SHP77 treated with DMSO at 0.1 percent for 48 hours (cell line): ENCODE data around the gene FLNC.
A peak's percentile ranks its signal among the peaks of the same experiment; 100 is the strongest.

Source experiments
- DNase-seq: peaks from one replicate; lab custom pipeline; 2025; lab: John Stamatoyannopoulos, UW

The FLNC gene

DNA sequence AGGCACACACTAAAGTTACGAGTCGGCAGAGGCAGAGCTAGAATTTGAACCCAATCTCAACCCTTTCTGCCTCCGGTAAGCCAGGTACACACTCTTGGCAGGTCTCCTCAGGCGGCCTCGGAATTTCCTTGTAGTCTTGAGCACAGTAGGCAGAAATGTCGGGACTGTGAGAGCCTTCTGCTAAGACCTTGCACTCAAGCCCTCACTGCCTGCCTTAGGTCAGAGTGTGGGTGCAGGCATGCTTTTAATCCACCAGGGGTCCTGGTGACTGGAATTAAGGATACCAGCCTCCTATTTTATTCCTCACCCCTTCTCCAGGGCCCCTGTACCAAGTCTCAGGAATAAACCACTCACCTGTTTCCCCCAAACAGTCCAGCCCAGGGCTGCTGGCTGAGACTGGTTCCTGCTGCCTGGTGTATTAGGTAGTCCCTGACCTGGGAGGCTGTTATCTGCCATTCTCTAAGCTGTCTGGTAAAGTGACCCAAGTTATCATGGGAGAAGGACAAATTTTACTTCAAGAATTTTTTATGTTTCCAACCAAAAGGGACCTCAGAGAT lies 33.3 kb downstream of the FLNC start:
- no peak for DNase-seq

DNA sequence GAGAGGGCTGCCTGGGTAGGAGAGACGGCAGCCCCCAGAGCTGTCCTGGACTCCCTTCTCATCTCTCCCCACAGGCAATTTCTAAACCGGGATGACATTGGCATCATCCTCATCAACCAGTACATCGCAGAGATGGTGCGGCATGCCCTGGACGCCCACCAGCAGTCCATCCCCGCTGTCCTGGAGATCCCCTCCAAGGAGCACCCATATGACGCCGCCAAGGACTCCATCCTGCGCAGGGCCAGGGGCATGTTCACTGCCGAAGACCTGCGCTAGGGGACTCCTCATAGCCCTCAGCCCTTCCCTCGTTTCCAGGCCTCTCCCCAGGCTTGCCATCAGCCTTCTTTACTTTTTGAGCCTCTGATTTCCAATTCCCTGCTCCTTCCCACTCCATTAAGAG lies 35.1 kb downstream of the FLNC start:
- no peak for DNase-seq

DNA sequence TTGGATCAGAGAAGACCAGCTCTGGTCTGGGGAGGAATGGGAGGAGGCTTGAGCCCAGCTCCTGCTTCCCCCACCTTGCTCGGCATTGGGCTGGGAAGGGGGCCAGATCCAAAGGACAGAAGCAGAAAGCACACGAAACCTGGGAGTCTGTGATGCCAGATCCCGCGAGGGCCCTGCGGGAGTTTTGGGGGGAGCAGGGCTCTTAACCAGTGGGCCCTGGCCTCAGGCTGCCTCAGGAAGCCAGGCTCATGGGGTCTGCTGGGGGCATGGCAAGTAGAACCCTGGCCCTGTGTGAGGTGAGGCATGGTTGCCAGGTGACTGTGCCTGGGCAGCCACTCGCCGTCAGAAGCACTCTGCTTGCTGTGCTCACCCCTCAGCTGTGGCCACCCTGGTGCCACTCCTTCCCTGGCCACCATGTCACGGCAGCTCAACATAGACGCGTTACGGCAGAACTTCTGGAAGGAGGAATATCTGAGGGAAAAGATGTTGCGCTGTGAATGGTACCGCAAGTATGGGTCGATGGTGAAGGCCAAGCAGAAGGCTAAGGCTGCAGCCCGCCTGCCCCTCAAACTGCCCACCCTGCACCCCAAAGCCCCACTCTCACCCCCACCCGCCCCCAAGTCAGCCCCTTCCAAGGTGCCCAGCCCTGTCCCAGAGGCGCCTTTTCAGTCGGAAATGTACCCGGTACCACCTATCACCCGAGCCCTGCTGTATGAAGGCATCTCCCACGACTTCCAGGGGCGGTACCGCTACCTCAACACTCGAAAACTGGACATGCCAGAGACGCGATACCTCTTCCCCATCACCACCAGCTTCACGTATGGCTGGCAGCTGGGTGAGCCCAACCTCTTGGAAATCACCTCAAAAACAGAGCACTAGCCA lies 36.0 kb downstream of the FLNC start:
- no peak for DNase-seq

DNA sequence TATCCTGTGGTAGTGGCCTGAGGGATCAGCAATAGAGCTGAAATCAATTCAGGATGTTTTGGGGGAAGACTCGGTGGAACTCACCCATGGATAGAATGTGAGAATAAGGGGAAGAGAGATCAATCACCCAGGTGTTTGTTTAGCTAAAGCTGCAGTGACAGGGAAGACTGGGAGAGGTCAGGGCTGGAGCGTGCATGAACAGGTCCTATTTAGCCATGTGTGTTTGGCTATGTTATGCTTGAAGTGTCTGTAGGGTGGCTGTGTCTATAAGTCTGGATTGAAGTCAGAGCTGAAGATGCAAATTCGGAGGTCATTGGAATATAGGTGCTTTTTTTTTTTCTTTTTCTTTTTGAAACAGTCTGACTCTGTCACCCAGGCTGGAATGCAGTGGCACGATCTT lies 37.0 kb downstream of the FLNC start:
- DNase-seq: no peak

DNA sequence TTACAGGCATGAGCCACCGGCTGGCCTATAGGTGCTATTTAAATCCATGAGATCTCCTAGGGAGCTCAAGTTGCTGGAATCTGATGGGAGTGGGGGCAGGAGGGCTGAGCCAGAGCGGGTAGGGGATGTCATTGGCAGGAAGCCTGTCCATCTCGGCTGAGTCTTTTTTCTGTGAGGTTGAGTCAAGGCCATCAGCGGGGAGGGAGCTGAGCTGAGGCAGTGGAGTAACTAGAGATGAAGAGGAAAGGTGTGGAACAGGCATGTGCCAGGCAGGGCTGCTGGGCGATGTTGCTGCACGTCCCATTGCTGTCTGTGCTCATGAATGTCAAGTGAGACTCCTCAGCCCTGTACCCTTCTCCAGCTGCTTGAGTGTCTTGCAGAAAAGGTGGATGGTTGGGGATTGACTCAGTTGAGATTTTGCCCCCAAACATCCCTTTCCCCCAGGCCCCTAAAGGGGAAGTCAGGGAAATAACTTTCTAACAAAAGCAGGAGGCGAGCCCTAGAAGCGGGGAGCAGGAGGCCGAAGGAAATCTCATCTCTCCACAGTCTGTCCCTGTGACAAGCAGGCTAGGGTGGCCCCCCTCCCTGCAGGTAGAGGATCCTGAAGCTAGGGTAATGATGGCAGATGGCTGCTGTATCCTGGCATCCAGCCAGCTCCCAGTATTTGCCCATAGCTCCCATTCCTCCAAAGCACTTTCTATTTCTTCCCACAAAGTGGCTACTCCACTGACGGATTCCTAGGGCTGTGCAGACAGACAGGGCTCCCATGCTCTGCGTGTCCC lies 37.8 kb downstream of the FLNC start:
- DNase-seq: peak; percentile 60

DNA sequence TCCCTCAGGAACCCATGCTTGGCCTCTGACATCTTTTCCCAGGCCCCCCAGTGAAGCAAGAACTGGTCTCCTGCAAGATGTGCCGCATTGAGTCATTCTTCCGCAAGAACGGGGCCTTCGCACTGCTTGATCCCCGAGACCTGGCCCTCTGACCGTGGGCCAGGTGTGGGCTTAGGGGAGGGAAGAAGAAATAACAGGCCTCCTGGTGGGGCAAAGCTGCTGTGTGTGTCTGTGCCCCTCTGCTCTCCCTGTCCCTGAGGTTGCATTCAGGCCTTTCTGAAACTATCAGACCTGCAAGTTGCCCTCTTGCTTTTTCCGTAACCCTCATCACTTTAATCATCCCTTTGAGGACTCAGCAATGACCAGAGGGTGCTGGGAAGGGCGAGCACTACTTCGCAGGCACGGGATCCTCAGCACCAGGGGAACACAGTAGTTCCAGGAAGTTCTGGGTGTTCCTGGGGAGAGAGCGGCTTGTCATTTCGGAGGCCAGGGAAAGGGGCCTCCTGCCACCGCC lies 38.5 kb downstream of the FLNC start:
- no peak for DNase-seq

DNA sequence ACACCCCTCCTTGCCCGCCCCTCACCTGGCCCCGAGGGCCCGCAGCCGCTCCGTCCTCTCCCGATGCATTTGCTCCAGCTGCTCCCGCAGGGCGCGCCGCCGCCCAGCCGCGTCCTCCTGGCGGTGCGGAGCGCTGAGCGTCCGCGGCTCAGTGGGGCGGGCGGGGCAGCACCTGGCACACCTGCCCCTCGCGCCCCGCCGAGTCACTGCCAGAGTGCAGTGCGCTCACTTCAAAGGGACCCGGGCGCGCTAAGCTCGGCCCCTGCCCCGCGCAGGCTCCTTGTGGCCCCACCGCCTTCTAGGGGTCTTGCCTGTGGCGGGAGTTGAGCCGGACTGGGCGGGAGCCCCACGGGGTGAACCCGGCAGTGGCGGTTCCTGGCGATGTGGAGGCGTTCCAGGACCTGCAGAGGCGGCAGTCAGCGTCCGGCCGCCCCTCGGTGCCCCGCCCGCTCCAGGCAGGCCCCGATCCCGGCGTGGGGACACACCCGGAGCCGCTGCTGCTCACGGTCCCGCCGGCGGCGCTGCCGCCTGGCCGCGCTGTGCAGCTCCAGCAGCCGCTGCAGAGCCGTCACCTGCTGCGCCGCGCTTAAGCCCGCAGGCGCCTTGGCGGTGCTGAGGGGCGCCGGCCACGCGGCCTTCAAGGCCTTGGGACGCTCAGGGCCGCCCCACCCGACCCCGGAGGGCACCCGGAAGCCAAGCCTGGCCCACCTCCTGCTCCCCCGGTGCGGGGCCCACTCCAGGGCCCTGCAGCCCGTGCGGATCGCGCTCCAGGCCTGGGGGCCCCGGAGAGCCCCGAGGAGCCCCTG lies 39.1 kb downstream of the FLNC start:
- no peak for DNase-seq

DNA sequence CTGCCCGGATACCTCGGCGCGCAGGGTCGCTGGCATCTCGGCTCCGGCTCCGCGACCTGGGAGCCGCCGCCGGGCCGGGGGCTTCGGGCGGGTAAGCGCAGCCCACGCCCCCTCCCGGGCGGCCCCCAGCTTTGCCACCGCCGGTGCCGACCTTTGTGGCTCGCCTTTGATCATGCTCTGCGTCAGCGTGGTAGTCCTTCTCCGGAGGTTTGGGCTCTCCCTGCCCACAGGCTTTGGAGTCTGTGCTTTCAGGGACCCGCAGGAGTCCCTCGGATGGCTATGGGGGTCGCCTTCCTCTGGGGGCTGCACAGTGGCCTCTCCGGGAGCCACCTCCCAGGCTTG lies 39.7 kb downstream of the FLNC start:
- no peak for DNase-seq

DNA sequence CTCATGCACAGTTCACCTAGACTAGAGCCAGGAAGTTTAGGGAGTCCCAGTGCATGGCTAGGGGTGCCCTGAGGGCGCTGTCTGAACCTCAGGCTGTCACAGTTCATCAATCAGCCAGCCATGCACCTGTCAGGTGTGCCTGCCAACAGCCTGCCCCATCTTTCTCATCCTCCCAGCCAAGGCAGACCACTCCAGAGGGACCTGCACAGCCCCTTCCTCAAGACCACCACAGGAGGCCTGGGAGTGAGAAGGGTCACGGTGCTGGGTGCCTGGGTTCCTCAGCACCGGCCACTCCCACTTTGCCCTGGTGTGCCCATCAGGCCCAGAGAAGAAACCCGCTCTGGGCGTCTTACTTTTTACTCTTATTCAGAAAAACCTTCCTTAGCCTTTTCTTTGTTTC lies 40.8 kb downstream of the FLNC start:
- no peak for DNase-seq

DNA sequence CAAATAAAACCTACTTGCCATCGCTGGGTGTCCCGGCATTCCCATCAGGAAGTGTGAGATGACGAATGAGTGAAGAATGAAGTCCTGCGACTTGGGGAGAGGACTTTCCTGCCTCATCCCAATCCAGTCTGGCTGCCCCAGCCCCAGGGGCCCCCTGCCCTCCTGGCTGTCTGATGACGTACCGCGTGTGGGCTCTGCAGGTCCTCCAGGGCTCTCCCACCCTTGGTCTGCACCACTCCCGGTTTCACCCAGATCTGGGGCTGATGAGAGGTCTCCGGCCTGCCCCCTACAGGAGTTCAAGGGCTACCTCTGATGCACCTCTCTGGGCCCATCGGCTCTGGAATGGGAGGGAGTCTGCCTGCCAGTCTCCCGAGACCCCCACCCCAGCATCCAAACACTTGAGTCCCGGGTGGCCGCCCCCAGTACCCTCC lies 42.2 kb downstream of the FLNC start:
- no peak for DNase-seq

DNA sequence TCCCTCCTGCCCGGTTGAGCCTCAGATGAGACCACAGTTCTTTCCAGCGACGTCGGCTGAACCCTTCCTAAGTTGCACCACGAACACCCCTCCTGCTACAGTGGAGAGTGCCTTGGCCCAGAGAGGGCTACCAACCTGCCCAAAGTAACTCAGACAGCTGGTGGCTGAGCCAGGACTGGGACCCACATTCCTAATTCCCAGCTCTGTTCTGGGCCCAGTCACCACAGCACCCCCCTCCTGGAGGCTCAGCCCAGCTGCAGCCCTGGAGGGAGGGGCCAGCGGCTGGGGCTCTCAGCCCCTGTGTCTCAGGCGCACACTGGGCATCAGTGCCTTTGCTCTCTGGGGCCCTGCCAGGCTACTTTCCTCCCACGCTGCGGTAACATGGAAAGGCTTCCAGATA lies 43.0 kb downstream of the FLNC start:
- no peak for DNase-seq

DNA sequence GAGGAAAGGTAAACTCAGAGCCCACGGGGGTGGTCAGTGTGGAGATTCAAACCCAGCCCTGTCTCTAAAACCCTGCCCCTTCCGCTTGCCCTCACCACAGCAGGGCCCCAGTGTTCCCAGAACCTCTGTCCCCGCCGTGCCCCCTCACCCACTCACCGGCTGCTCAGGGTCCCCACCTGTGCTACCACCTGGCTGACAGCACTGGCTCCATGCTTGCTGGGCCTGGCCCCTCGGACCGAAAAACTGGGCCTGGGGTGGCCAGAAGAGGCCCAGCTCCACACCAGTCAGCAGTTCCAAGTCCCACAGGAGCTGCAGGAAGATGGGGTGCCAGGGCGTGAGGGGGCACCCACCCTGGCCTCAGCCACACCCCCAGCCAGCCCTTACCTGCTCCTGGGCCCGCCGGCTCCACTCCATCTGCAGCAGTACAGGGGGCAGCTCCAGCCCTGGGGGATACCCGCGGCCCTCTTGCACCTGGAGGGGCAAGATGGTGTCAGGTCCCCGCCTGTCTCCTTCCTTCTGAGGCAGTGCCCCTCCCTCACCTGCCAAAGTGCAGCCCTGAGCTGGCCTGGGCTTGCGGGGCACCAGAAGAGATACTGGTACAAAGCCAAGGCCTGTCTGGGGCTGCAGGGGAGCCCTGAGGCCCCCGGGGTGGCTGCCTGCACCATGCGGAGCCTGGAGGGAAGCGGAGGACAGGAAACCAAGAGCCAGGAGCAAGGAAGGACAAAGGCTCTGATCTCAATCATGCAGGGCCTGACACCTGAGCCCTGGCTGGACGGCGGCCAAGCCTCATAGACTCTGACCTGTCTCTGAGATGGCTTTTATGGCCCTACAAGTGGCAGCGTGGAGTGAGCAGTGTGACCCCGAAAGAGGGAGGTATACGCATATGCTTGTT lies 44.2 kb downstream of the FLNC start:
- no peak for DNase-seq

DNA sequence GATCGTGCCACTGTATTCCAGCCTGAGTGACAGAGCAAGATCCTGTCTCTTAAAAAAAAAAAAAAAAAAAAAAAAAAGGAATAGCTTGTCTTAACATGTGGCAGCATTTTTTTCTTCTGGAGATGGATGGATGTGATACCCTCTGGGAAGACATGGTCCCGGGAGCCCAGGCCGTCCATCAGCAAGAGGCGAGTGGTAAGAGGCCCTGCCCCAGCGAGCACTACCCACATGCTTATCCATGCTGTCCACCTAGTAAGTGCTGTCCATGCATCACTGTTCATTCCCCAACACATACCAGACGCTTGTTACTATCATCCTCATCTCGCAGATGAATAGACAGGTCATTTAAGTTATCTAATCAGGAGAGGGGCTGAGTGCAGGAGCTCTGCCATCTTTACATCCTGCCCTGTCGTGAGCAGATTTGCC lies 45.3 kb downstream of the FLNC start:
- DNase-seq: no peak

DNA sequence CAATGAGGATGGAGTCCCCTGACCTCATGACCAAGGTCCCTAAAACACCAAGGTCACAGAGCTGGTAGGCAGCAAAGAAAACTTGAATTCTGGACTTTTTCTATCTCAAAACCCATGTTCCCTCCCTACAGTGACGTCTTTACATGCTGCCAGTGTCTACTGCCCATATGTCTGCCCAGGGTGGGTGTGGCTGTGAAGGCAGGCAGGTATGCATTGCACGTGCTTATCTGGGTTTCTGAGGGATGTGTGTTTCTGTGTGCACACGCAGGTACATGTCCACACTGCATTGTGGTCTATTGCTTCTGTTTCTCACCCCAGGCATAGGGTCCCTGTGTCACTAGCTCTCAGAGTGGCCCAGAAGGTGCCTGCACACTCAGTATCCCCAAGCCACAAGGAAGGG lies 45.9 kb downstream of the FLNC start:
- no peak for DNase-seq

DNA sequence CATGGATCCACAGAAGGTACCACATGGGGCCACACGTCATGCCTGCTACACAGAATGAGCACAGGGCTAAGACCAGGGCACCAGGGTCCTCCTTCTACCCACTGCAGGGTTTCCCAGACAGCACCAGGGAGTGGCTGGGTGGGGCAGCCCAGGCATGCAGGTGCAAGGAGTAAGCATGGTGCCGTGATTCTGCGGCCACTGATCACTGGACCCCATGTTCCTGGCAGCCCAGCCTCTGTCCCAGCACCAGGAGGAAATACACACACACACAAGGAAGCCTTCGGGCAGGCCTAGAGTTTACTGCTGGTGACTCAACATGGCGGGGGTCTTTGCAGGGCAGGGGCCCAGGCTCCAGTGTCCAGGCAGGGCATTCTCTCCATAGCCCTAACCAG lies 46.4 kb downstream of the FLNC start:
- DNase-seq: no peak

DNA sequence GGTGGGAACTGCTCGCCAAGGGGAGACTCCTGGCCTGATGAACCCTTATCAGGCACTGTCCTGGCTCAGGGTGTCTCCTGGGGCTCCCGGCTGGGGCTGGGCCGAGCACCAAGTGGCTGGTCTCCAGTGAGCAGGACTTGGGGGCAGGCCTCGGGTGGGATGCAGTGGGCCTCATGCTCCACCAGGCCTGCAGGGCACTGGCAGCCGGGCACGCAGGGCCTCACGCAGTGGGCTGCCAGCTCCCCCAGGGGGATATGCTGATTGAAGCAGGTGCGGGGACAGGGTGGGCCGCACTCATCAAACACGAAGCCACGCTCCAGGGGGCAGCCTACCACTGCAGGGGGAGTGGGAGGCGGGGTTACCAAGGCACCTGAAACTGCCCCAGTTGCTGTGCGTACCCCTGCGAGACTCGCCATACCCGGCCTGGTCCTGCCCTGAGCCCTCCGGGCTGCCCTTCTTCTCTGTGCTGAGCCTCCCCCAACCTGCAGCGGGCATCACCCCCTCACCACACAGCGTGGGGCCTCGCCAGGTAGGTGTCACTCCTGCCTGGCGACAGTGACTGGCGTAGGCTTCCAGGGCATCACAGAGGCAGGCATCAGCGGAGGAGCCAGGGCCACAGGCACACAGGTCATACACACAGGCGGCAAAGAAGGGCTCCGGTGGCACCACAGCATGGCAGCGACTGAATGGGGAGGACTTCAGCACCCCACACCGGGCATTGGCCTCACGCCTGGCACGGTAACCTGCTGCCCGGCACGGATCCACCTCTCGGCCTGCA lies 47.0 kb downstream of the FLNC start:
- no peak for DNase-seq

DNA sequence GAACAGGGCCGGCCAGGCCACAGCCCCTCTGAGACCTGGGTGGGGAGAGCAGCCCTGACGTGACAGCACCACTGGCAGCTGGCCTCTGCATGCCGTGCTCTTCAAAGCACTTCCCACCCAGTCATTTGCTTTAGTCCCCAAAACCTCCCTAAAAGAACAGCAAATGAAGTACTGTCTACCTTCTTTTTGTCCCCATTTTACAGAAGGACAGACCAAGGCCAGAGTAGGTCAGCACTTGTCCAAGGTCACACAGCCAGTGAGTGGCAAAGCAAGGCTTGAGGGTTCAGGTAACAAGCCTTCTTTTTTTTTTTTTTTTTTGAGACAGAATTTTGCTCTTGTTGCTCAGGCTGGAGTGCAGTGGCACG lies 47.5 kb downstream of the FLNC start:
- no peak for DNase-seq

DNA sequence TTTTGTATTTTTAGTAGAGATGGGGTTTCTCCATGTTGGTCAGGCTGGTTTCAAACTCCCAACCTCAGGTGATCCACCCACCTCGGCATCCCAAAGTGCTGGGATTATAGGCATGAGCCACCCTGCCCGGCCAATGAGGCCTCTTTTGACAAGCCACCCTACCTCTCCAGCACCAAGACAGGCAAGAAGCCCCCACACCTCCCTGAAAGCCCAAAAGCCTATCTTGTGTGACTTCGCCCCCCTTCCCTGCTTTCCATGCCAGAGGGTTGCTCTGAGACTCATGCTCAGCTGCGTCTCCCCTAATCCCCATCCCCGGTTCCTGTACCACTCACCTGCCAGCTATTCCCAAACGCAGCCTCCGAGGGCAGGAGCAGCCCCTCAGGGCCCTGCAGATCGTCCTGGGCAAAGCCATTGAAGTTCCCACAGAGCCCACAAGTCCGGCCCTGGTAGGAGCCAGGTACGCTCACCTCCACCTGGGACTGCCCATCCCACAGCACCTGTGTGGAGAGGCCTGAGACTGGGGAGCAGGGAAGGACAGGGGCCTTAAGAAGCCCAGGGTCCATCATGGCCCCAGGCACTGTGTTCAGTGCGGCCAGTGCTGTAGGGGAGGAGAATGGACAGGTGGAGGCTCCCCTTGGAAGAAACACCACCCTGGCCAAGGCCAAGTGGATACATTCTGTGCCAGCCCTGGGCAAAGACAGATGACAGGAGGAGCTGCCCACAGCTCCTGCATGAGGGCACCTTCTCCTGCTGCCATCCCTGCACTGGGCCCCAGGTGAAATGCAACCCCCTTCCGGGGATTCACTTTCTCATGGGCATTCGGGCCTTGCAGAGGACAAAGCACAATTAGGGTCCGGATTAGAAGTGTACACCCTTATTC lies 48.3 kb downstream of the FLNC start:
- DNase-seq: no peak

DNA sequence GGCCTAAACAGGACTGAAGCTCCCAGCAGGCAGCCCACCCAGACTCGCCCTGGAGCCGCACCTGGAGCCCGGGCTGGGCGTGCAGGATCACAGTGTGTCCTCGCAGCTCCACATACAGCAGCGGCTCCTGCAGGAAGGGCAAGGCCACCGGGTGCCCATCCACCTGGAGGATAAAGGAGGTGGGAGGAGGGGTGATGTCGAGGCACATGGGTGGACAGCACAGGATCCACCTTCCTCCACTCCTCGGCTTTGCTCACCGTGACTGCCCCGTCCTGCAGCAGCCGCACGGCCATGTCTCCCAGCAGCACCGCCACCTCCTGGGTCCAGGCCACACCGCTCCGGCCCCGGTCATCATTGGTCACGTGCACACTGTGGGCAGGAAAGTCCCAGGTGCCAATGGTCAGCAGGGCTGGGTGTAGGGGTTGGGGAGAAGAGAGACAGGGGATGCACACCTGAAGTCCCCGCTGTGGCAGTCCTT lies 49.3 kb downstream of the FLNC start:
- no peak for DNase-seq
